ENCODE measurements around the gene MMP23B.

The MMP23B gene

GRCh38 chr1:1598720-1599029 lies 33.3 kb upstream of the MMP23B start:
- TF ChIP-seq CEBPB (IDR thresholded peaks at IDR 0.05) (no peak), EP300 (IDR thresholded peaks at IDR 0.05; ENCODE audit: borderline replicate concordance) (no peak), MAX (IDR thresholded peaks at IDR 0.05) (no peak), FOXM1 (IDR thresholded peaks at IDR 0.05; ENCODE audit: borderline replicate concordance, low read depth) (no peak), REST (IDR thresholded peaks at IDR 0.05; ENCODE audit: low read depth) (no peak), EGR1 (IDR thresholded peaks at IDR 0.05) (no peak), TAF1 (IDR thresholded peaks at IDR 0.05; ENCODE audit: low read depth) (no peak), YY1 (IDR thresholded peaks at IDR 0.05; ENCODE audit: low read depth) (no peak)

GRCh38 chr1:1599030-1599934 lies 32.7 kb upstream of the MMP23B start:
- peak; percentile 98 for TF ChIP-seq MAX (IDR thresholded peaks at IDR 0.05)
- TF ChIP-seq EP300 (IDR thresholded peaks at IDR 0.05; ENCODE audit: borderline replicate concordance) = no peak
- no peak for TF ChIP-seq REST (IDR thresholded peaks at IDR 0.05; ENCODE audit: low read depth)
- 0 out of 2 replicates have a peak, but pooled peaks have one; percentile 29 for TF ChIP-seq TAF1 (IDR thresholded peaks at IDR 0.05; ENCODE audit: low read depth)
- no peak for TF ChIP-seq CEBPB (IDR thresholded peaks at IDR 0.05)
- peak; percentile 36; the same call in 1 of the 2 replicates for TF ChIP-seq TEAD4 (IDR thresholded peaks at IDR 0.05)
- TF ChIP-seq CREB1 (IDR thresholded peaks at IDR 0.05; ENCODE audit: low read depth) = no peak
- TF ChIP-seq YY1 (IDR thresholded peaks at IDR 0.05; ENCODE audit: low read depth) = no peak
- TF ChIP-seq FOXM1 (IDR thresholded peaks at IDR 0.05; ENCODE audit: borderline replicate concordance, low read depth) = no peak
- no peak for TF ChIP-seq EGR1 (IDR thresholded peaks at IDR 0.05)
- no peak for TF ChIP-seq USF1 (IDR thresholded peaks at IDR 0.05)
- no peak; the same call in 1 of the 2 replicates for TF ChIP-seq ZBTB7A (IDR thresholded peaks at IDR 0.05; ENCODE audit: low read depth)
- peak; percentile 31; the same call in 1 of the 2 replicates for TF ChIP-seq TCF12 (IDR thresholded peaks at IDR 0.05; ENCODE audit: low read depth)
- no peak; the same call in 1 of the 2 replicates for TF ChIP-seq NFIC (IDR thresholded peaks at IDR 0.05)

GRCh38 chr1:1599935-1600860 lies 31.8 kb upstream of the MMP23B start, which contains the start of gene FNDC10:
TSS of gene FNDC10 (minus strand) at chr1:1600135. CDS start at chr1:1600015, 120 bp downstream.
- no peak for TF ChIP-seq FOXM1 (IDR thresholded peaks at IDR 0.05; ENCODE audit: borderline replicate concordance, low read depth)
- TF ChIP-seq TEAD4 (IDR thresholded peaks at IDR 0.05) = no peak
- 0 out of 2 replicates have a peak, but pooled peaks have one; percentile 7 for TF ChIP-seq TAF1 (IDR thresholded peaks at IDR 0.05; ENCODE audit: low read depth)
- TF ChIP-seq EP300 (IDR thresholded peaks at IDR 0.05; ENCODE audit: borderline replicate concordance) = no peak
- TF ChIP-seq CREB1 (IDR thresholded peaks at IDR 0.05; ENCODE audit: low read depth) = no peak
- TF ChIP-seq EGR1 (IDR thresholded peaks at IDR 0.05) = no peak
- no peak for TF ChIP-seq YY1 (IDR thresholded peaks at IDR 0.05; ENCODE audit: low read depth)
- no peak for TF ChIP-seq TCF12 (IDR thresholded peaks at IDR 0.05; ENCODE audit: low read depth)
- TF ChIP-seq MAX (IDR thresholded peaks at IDR 0.05) = no peak
- no peak; the same call in 1 of the 2 replicates for TF ChIP-seq ZBTB7A (IDR thresholded peaks at IDR 0.05; ENCODE audit: low read depth)
- no peak for TF ChIP-seq NFIC (IDR thresholded peaks at IDR 0.05)
- TF ChIP-seq REST (IDR thresholded peaks at IDR 0.05; ENCODE audit: low read depth) = peak; percentile 47; the same call in 1 of the 2 replicates
- no peak for TF ChIP-seq RAD21 (IDR thresholded peaks at IDR 0.05; ENCODE audit: low read depth)
- no peak for TF ChIP-seq CEBPB (IDR thresholded peaks at IDR 0.05)
- no peak for TF ChIP-seq USF1 (IDR thresholded peaks at IDR 0.05)

Data from Ishikawa (cell line).